Mesenchymal stem cell (in vitro differentiated cells and primary cell): Measurements from ENCODE around the gene BCL2.
"Not testable (repeated sequence)": the region's sequence is repeated elsewhere in the genome, so short reads cannot be mapped to it uniquely, and the experiment has no call there.

ENCODE experiments used
- DNase-seq: peaks from one replicate; pipeline ENCODE4 v3.0.0-alpha.2; 2013
- H2AFZ ChIP-seq: one replicate; pipeline ENCODE4 v1.6.1; 2013; ENCODE audit warnings: low read depth, mild to moderate bottlenecking, control low read depth, inconsistent platforms, low read length, moderate library complexity
- H2AK5ac ChIP-seq: 2 replicates; pipeline ENCODE4 v1.6.1; 2013; ENCODE audit warnings: low read length, moderate library complexity, mild to moderate bottlenecking, inconsistent platforms; ENCODE audit not compliant: severe bottlenecking
- H2BK120ac ChIP-seq: one replicate; pipeline ENCODE4 v1.6.1; 2013; ENCODE audit warnings: low read depth, mild to moderate bottlenecking, inconsistent platforms, low read length, moderate library complexity
- H2BK12ac ChIP-seq, 2 experiments: one replicate each; pipeline ENCODE4 v1.6.1; 2013; ENCODE audit warnings: inconsistent platforms in 2 of 2, low read length in 2 of 2, mild to moderate bottlenecking in 2 of 2, moderate library complexity in 2 of 2, control low read depth in 1 of 2
- H2BK15ac ChIP-seq: one replicate; pipeline ENCODE4 v1.6.1; 2013; ENCODE audit warnings: mild to moderate bottlenecking, low read depth, inconsistent platforms; ENCODE audit not compliant: poor library complexity, severe bottlenecking
- H2BK5ac ChIP-seq: 2 replicates; pipeline ENCODE4 v1.6.1; 2013; ENCODE audit warnings: low read depth, mild to moderate bottlenecking, low read length, control low read depth, inconsistent platforms; ENCODE audit not compliant: poor library complexity, severe bottlenecking
- H3K14ac ChIP-seq, 2 experiments: one replicate each; pipeline ENCODE4 v1.6.1; 2013; ENCODE audit warnings: inconsistent platforms in 2 of 2, low read length in 2 of 2, control low read depth in 1 of 2, mild to moderate bottlenecking in 1 of 2, moderate library complexity in 1 of 2
- H3K18ac ChIP-seq, 2 experiments: one replicate each; pipeline ENCODE4 v1.6.1; 2013; ENCODE audit warnings: inconsistent platforms in 2 of 2, low read length in 2 of 2, control low read depth in 1 of 2, low read depth in 1 of 2, mild to moderate bottlenecking in 1 of 2
- H3K23ac ChIP-seq, 2 experiments: one replicate each; pipeline ENCODE4 v1.6.1; 2013; ENCODE audit warnings: inconsistent platforms in 2 of 2, low read length in 2 of 2, mild to moderate bottlenecking in 2 of 2, moderate library complexity in 2 of 2, control low read depth in 1 of 2
- H3K27ac ChIP-seq: 2 replicates; pipeline ENCODE4 v1.5.1; 2013; ENCODE audit warnings: mild to moderate bottlenecking, moderate library complexity, low read length, control low read depth, inconsistent platforms; ENCODE audit not compliant: poor library complexity, severe bottlenecking
- H3K27me3 ChIP-seq, 2 experiments: 2 replicates each; pipeline versions ENCODE4 v1.6.1 to v1.7.0; 2013; ENCODE audit warnings: low read length in 2 of 2, mild to moderate bottlenecking in 2 of 2, moderate library complexity in 2 of 2, control low read depth in 1 of 2, inconsistent platforms in 1 of 2; ENCODE audit not compliant: control insufficient read depth in 1 of 2, insufficient read depth in 1 of 2
- H3K36me3 ChIP-seq, 2 experiments: 2 replicates each; pipeline versions ENCODE4 v1.6.1 to v1.7.0; 2013; ENCODE audit warnings: low read length in 2 of 2, control low read depth in 1 of 2, inconsistent platforms in 1 of 2, low read depth in 1 of 2, mild to moderate bottlenecking in 1 of 2; ENCODE audit not compliant: insufficient read depth in 2 of 2, control insufficient read depth in 1 of 2
- H3K4ac ChIP-seq, 2 experiments: one replicate each; pipeline ENCODE4 v1.6.1; 2013; ENCODE audit warnings: inconsistent platforms in 2 of 2, low read length in 2 of 2, mild to moderate bottlenecking in 2 of 2, moderate library complexity in 2 of 2, control low read depth in 1 of 2, low read depth in 1 of 2
- H3K4me1 ChIP-seq: 2 replicates; pipeline ENCODE4 v1.6.1; 2013; ENCODE audit warnings: low read depth, low read length, control low read depth; ENCODE audit not compliant: control insufficient read depth, insufficient read depth
- H3K4me2 ChIP-seq: 2 replicates; pipeline ENCODE4 v1.6.1; 2013; ENCODE audit warnings: low read length, mild to moderate bottlenecking, inconsistent platforms; ENCODE audit not compliant: poor library complexity, severe bottlenecking
- H3K4me3 ChIP-seq, 2 experiments: 2 replicates each; pipeline versions ENCODE4 v1.5.1 to v1.7.0; 2013; ENCODE audit warnings: low read length in 2 of 2, mild to moderate bottlenecking in 2 of 2, control low read depth in 1 of 2, low read depth in 1 of 2; ENCODE audit not compliant: insufficient read depth in 1 of 2
- H3K79me1 ChIP-seq: replicated peaks from 2 replicates; pipeline ENCODE4 v1.6.1; 2013; ENCODE audit warnings: mild to moderate bottlenecking, control low read depth, low read length, inconsistent platforms; ENCODE audit not compliant: poor library complexity, severe bottlenecking
- H3K9ac ChIP-seq: 2 replicates; pipeline ENCODE4 v1.7.0; 2013; ENCODE audit warnings: mild to moderate bottlenecking, low read length, moderate library complexity
- H3K9me3 ChIP-seq: 2 replicates; pipeline ENCODE4 v1.7.0; 2013; ENCODE audit warnings: mild to moderate bottlenecking, low read length; ENCODE audit not compliant: control insufficient read depth
- H4K8ac ChIP-seq: one replicate; pipeline ENCODE4 v1.6.1; 2013; ENCODE audit warnings: inconsistent platforms, mild to moderate bottlenecking, low read length, moderate library complexity
- H4K91ac ChIP-seq: one replicate; pipeline ENCODE4 v1.6.1; 2013; ENCODE audit warnings: mild to moderate bottlenecking, low read length, inconsistent platforms
- WGBS: methylation state at CpG from one replicate; pipeline ENCODE4 v1.1.7; 2013; ENCODE audit warnings: mixed read lengths; 5-methylcytosine and 5-hydroxymethylcytosine counted together

BCL2 gene

DNA sequence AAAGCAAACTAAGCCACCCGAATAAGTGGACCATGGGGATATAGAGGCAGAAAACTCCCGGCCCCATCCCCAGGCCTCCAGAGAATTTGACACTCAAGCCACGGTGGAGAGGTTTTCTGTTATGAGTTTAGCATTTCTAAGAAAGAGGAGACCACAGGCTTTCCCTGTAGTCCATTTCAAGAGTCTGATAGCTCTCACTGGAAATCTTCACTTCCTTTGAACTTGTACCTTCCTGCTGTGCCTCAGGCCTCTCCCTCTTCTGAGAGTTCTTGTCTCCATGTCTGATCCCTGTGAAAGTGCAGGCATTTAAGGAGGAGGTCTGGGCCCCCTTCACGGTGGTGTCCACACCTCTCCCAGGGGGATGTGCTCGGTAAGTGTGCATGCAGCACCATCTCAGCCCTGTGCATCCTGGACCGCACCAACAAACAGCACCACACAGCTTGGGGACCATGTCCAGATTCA is 113.7 kb downstream of the BCL2 start:
- Histone ChIP-seq H3K4me2 (no peak overlapping the region), H2AFZ (no peak overlapping the region), H3K4me3 (no peak overlapping the region), H2BK120ac (no peak overlapping the region), H3K4me1 (no peaks in the 10 kb centered on the region), H3K23ac (no peak overlapping the region), H3K79me1 (no peaks in the 10 kb centered on the region), H3K14ac (no peak overlapping the region), H2AK5ac (no peak overlapping the region), H2BK15ac (no peak overlapping the region), H3K36me3 (no peaks in the 10 kb centered on the region), H2BK5ac (no peak overlapping the region), H4K8ac (no peak overlapping the region), H3K18ac (no peak overlapping the region), H3K27me3 (peaks cover 0 to 4% of the 10 kb centered on the region in 2 experiments), H4K91ac (no peak overlapping the region), H3K9me3 (no peaks in the 10 kb centered on the region), H3K9ac (no peak overlapping the region), H2BK12ac (no peak overlapping the region), H3K27ac (no peak overlapping the region), H3K4ac (no peak overlapping the region)
- WGBS, result 73% methylated on average over 6 of the region's 6 CpGs
- DNase-seq, result no peak

DNA sequence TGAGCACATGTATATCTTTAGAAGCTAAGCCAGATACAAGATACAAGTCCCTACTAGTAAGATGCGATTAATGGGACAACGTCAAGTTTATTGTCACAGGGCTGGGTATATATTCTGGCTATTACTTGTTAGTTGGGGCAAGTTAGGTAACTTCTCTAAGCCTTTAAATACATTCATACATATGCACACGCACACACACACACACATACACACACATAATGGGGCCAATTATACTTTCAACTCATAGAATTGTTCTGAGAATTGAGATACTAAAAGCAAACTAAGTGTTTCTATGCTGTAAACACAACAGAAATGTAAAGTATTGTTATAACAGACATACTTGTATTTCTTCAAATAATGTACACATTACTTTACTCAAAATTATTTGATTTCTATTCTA is 116.1 kb downstream of the BCL2 start:
- no peak overlapping the region for H3K4ac ChIP-seq
- H2BK15ac ChIP-seq, result no peak overlapping the region
- peaks cover 0 to 4% of the 10 kb centered on the region in 2 experiments for H3K27me3 ChIP-seq
- no peak overlapping the region for H2BK12ac ChIP-seq
- no peak overlapping the region for H3K14ac ChIP-seq
- no CpG with 5 or more reads among the region's 3 CpGs for WGBS
- H3K4me3 ChIP-seq, result no peak overlapping the region
- H3K4me1 ChIP-seq, result no peaks in the 10 kb centered on the region
- no peaks in the 10 kb centered on the region for H3K36me3 ChIP-seq
- no peaks in the 10 kb centered on the region for H3K9me3 ChIP-seq
- no peak overlapping the region for H3K4me2 ChIP-seq
- H4K91ac ChIP-seq, result no peak overlapping the region
- H3K18ac ChIP-seq, result no peak overlapping the region
- H3K79me1 ChIP-seq, result no peaks in the 10 kb centered on the region
- H2AFZ ChIP-seq, result no peak overlapping the region
- H3K9ac ChIP-seq, result no peak overlapping the region
- no peak overlapping the region for H2BK5ac ChIP-seq
- H3K27ac ChIP-seq, result no peak overlapping the region
- H4K8ac ChIP-seq, result no peak overlapping the region
- no peak overlapping the region for H2AK5ac ChIP-seq
- H2BK120ac ChIP-seq, result no peak overlapping the region
- H3K23ac ChIP-seq, result no peak overlapping the region
- no peak for DNase-seq

DNA sequence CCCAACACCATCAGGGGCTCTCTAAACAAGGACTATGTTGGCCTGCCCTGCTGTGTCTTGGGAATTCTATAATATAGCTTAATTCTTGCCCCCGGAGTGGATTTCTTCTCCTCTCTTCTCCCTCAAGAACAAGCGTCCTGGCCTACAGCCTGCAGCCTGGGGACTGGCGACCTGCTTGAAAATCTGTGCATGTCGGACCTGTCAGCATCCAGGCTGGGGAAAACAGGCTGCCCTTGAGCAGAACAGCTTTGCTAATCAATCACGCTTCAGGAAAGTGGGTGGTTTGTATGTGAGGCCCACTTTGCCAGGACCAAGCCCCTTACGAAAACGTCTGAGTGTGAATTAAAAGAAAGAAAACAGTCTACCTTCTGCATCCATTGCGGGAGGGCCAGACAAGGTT is 116.7 kb downstream of the BCL2 start:
- H2BK5ac ChIP-seq, result no peak overlapping the region
- H3K18ac ChIP-seq, result no peak overlapping the region
- WGBS, result 85% methylated on average over 8 of the region's 8 CpGs
- no peak overlapping the region for H3K23ac ChIP-seq
- H3K36me3 ChIP-seq, result no peaks in the 10 kb centered on the region
- H3K27ac ChIP-seq, result no peak overlapping the region
- H3K4ac ChIP-seq, result no peak overlapping the region
- H4K91ac ChIP-seq, result no peak overlapping the region
- peaks cover 0 to 4% of the 10 kb centered on the region in 2 experiments for H3K27me3 ChIP-seq
- H3K14ac ChIP-seq, result no peak overlapping the region
- no peak overlapping the region for H3K4me3 ChIP-seq
- no peak overlapping the region for H2BK12ac ChIP-seq
- no peak overlapping the region for H2BK120ac ChIP-seq
- H4K8ac ChIP-seq, result no peak overlapping the region
- no peaks in the 10 kb centered on the region for H3K9me3 ChIP-seq
- H3K79me1 ChIP-seq, result no peaks in the 10 kb centered on the region
- no peak overlapping the region for H2AFZ ChIP-seq
- no peak overlapping the region for H2AK5ac ChIP-seq
- H3K4me1 ChIP-seq, result no peaks in the 10 kb centered on the region
- H2BK15ac ChIP-seq, result no peak overlapping the region
- H3K9ac ChIP-seq, result no peak overlapping the region
- H3K4me2 ChIP-seq, result no peak overlapping the region
- no peak for DNase-seq

DNA sequence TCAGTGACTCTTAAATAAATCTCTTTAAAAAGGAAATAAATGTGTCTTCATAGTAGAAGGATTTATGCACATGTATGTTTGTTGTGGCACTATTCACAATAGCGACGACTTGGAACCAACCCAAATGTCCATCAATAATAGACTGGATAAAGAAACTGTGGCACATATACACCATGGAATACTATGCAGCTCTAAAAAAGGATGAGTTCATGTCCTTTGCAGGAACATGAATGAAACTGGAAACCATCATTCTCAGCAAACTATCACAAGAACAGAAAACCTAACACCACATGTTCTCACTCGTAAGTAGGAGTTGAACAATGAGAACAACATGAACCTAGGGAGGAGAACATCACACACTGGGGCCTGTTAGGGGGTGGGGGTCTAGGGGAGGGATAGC is 118.1 kb downstream of the BCL2 start:
- not testable (repeated sequence) for H3K4me2 ChIP-seq, H3K23ac ChIP-seq, H3K36me3 ChIP-seq, H2BK15ac ChIP-seq, H2BK12ac ChIP-seq, DNase-seq, H3K14ac ChIP-seq, H4K91ac ChIP-seq, H3K9me3 ChIP-seq, H3K79me1 ChIP-seq, H3K27me3 ChIP-seq, H2AFZ ChIP-seq, H3K4ac ChIP-seq, H2AK5ac ChIP-seq, H3K4me1 ChIP-seq, H3K27ac ChIP-seq, H2BK120ac ChIP-seq, H3K9ac ChIP-seq, H3K4me3 ChIP-seq, H3K18ac ChIP-seq, H4K8ac ChIP-seq, H2BK5ac ChIP-seq
- WGBS, result 100% methylated on average over 1 of the region's 3 CpGs
